Fibroblast of lung (primary cell): ENCODE measurements around the gene TRIM32. TPM values are rescaled to one million over a fixed set of nuclear protein-coding genes. Genes with fewer than 3 reads are reported as not detected.
A peak's percentile ranks its signal among the peaks of the same experiment; 100 is the strongest.

ENCODE experiments used
- DNase-seq, 2 donors: peaks; one replicate each; pipeline versions ENCODE4 v3.0.0 to v3.0.0-alpha.2; 2010; ENCODE audit warnings: low read depth in 2 of 2
- H2AFZ ChIP-seq: 2 replicates; pipeline ENCODE4 v1.5.1; 2012; ENCODE audit warnings: low read length, control low read depth, inconsistent platforms
- H3K27ac ChIP-seq: 2 replicates; pipeline ENCODE4 v1.5.1; 2011; ENCODE audit warnings: low read length, control low read depth; ENCODE audit not compliant: insufficient read depth
- H3K27me3 ChIP-seq: 2 replicates; pipeline ENCODE4 v1.5.1; 2011; ENCODE audit warnings: mild to moderate bottlenecking, low read length; ENCODE audit not compliant: control insufficient read depth, insufficient read depth
- H3K36me3 ChIP-seq: 2 replicates; pipeline ENCODE4 v1.5.1; 2011; ENCODE audit warnings: low read length; ENCODE audit not compliant: control insufficient read depth, insufficient read depth
- H3K4me1 ChIP-seq: 2 replicates; pipeline ENCODE4 v1.5.1; 2011; ENCODE audit warnings: low read length; ENCODE audit not compliant: control insufficient read depth, insufficient read depth; ENCODE audit errors: extremely low read depth
- H3K4me2 ChIP-seq: 2 replicates; pipeline ENCODE4 v1.5.1; 2011; ENCODE audit warnings: low read length, control low read depth; ENCODE audit not compliant: insufficient read depth; ENCODE audit errors: extremely low read depth
- H3K4me3 ChIP-seq, 4 experiments: fragments of 200-600 bp in 1 of 4; sonication (generic) in 1 of 4; replicated peaks in 1 of 4; 2 replicates each; pipeline ENCODE4 v1.5.1; 2011 to 2016; ENCODE audit warnings: low read length in 4 of 4, low read depth in 3 of 4, mild to moderate bottlenecking in 3 of 4, control low read depth in 2 of 4, inconsistent platforms in 1 of 4, mixed read lengths in 1 of 4; ENCODE audit not compliant: insufficient read depth in 1 of 4; ENCODE audit errors: control extremely low read depth in 1 of 4
- H3K79me2 ChIP-seq: 2 replicates; pipeline ENCODE4 v1.5.1; 2012; ENCODE audit warnings: mild to moderate bottlenecking, low read length, inconsistent platforms; ENCODE audit not compliant: control insufficient read depth, insufficient read depth
- H3K9ac ChIP-seq: 2 replicates; pipeline ENCODE4 v1.5.1; 2011; ENCODE audit warnings: mild to moderate bottlenecking, low read length, control low read depth; ENCODE audit not compliant: insufficient read depth
- H3K9me3 ChIP-seq: 2 replicates; pipeline ENCODE4 v1.5.1; 2012; ENCODE audit warnings: low read depth, low read length; ENCODE audit not compliant: control insufficient read depth, insufficient read depth
- H4K20me1 ChIP-seq: 2 replicates; pipeline ENCODE4 v1.5.1; 2011; ENCODE audit warnings: low read length; ENCODE audit not compliant: control insufficient read depth, insufficient read depth; ENCODE audit errors: extremely low read depth
- CTCF ChIP-seq, 2 donors: IDR thresholded peaks in 1 of 2; conservative IDR thresholded peaks in 1 of 2; 1 replicate in 1 of 2; 2 replicates in 1 of 2; pipeline ENCODE4 v1.5.1; 2011 to 2012; ENCODE audit warnings: low read length in 2 of 2, control low read depth in 1 of 2, inconsistent platforms in 1 of 2, low read depth in 1 of 2, mild to moderate bottlenecking in 1 of 2
- EZH2 ChIP-seq: IDR thresholded peaks from 2 replicates; pipeline ENCODE4 v1.5.1; 2012; ENCODE audit warnings: low read length, control low read depth, mild to moderate bottlenecking; ENCODE audit errors: missing control alignments
- polyA plus RNA-seq, 2 donors: library from polyadenylated mRNA; depleted of rRNA in 1 of 2; stranded (reverse) in 1 of 2; unstranded in 1 of 2; fragments of >200 nt; gene quantifications; 2 replicates each; pipeline ENCODE4 v1.2.1, GENCODE V29; 2011 to 2012; ENCODE audit warnings: missing spikeins in 1 of 2
- total RNA-seq: library from RNA; depleted of rRNA; stranded (reverse); fragments of >200 nt; gene quantifications from 2 replicates; pipeline ENCODE4 v1.2.1, GENCODE V29; 2014

The TRIM32 gene
- total and polyA plus RNA-seq, 2 donors (not counting 1 experiment from before 2014, with no cell fraction given) = 18.9 to 23.8 TPM

GRCh38 chr9:116713271-116713670 lies 26.2 kb downstream of the TRIM32 start:
- TF ChIP-seq CTCF (conservative IDR thresholded peaks at IDR 0.05 in 1 of 2, IDR thresholded peaks at IDR 0.05 in 1 of 2; ENCODE audit: low read depth in 1 of 2, low read length in 2 of 2) = no peak
- TF ChIP-seq EZH2 = no peak
- H3K36me3 ChIP-seq = no peaks in the 10 kb centered on the region
- no peak overlapping the region for H2AFZ ChIP-seq
- H3K27me3 ChIP-seq = no peaks in the 10 kb centered on the region
- H3K4me2 ChIP-seq = no peak overlapping the region
- H3K9ac ChIP-seq = no peak overlapping the region
- peaks cover 2% of the 10 kb centered on the region for H3K4me1 ChIP-seq
- no peaks in the 10 kb centered on the region for H4K20me1 ChIP-seq
- H3K9me3 ChIP-seq = no peaks in the 10 kb centered on the region
- no peak for DNase-seq
- no peaks in the 10 kb centered on the region for H3K79me2 ChIP-seq
- H3K27ac ChIP-seq = no peak overlapping the region
- H3K4me3 ChIP-seq = no peak overlapping the region

- TF ChIP-seq EZH2 (no peak), CTCF (conservative IDR thresholded peaks at IDR 0.05 in 1 of 2, IDR thresholded peaks at IDR 0.05 in 1 of 2; ENCODE audit: low read depth in 1 of 2, low read length in 2 of 2) (no peak)
Observed at GRCh38 chr9:116715751-116716150, 28.6 kb downstream of the TRIM32 start.

DNA sequence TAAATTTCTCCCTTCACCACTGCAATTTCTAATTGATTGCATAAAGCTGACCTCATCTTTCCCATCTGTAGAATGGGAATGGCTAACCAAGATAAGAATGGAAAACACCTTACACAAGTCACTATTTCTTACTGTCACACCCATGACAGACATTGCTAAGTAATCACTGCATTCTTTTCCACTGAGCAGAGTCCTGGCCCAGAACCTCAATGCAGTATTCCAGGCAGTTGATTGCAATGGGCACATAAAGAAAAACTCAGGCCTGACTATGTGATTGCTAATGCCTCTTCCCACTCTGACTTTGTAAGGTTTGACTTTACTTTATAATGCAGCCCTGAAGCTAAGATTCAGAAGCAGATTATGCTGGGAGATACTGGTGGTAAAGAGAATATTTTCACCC lies 29.3 kb downstream of the TRIM32 start:
- Histone ChIP-seq H3K9ac (no peak overlapping the region), H2AFZ (no peak overlapping the region), H3K27ac (no peak overlapping the region), H3K4me3 (no peak overlapping the region), H3K4me2 (no peak overlapping the region), H4K20me1 (no peaks in the 10 kb centered on the region), H3K9me3 (no peaks in the 10 kb centered on the region), H3K36me3 (no peaks in the 10 kb centered on the region), H3K79me2 (no peaks in the 10 kb centered on the region), H3K27me3 (no peaks in the 10 kb centered on the region), H3K4me1 (peaks cover 2% of the 10 kb centered on the region)
- peak in 1 of 2 donors; percentile 7 for DNase-seq
- TF ChIP-seq CTCF (conservative IDR thresholded peaks at IDR 0.05 in 1 of 2, IDR thresholded peaks at IDR 0.05 in 1 of 2; ENCODE audit: low read depth in 1 of 2, low read length in 2 of 2) (no peak), EZH2 (no peak)

More at GRCh38 chr9:116715751-116716150, 28.6 kb downstream of the TRIM32 start:
- DNase-seq = no peak
- H3K9ac ChIP-seq = no peak overlapping the region
- no peak overlapping the region for H3K4me3 ChIP-seq
- no peak overlapping the region for H2AFZ ChIP-seq
- no peaks in the 10 kb centered on the region for H3K36me3 ChIP-seq
- H3K27me3 ChIP-seq = no peaks in the 10 kb centered on the region
- H3K4me2 ChIP-seq = no peak overlapping the region
- H4K20me1 ChIP-seq = no peaks in the 10 kb centered on the region
- H3K9me3 ChIP-seq = no peaks in the 10 kb centered on the region
- H3K79me2 ChIP-seq = no peaks in the 10 kb centered on the region
- H3K27ac ChIP-seq = no peak overlapping the region
- peaks cover 2% of the 10 kb centered on the region for H3K4me1 ChIP-seq
